Measurements from ENCODE around the gene RPTOR.

Gene RPTOR

GRCh38 chr17:80850817-80851216, 306.2 kb downstream of the RPTOR start:
- no peak for TF ChIP-seq CTCF (IDR thresholded peaks at IDR 0.05; ENCODE audit: low read depth, low read length)
- no peak overlapping the region for H3K4me3 ChIP-seq (ENCODE audit: low read depth, low read length)

GRCh38 chr17:80851277-80851925, 306.8 kb downstream of the RPTOR start:
- no peak for TF ChIP-seq CTCF (IDR thresholded peaks at IDR 0.05; ENCODE audit: low read depth, low read length)

GRCh38 chr17:80852476-80853015, 307.9 kb downstream of the RPTOR start:
- H3K4me3 ChIP-seq (ENCODE audit: low read depth, low read length), result no peak overlapping the region
- no peak for TF ChIP-seq CTCF (IDR thresholded peaks at IDR 0.05; ENCODE audit: low read depth, low read length)

More at GRCh38 chr17:80851277-80851925, 306.8 kb downstream of the RPTOR start:
- H3K4me3 ChIP-seq (ENCODE audit: low read depth, low read length), result no peak overlapping the region

GRCh38 chr17:80853076-80853475, 308.4 kb downstream of the RPTOR start:
- TF ChIP-seq CTCF (IDR thresholded peaks at IDR 0.05; ENCODE audit: low read depth, low read length), result no peak
- no peak overlapping the region for H3K4me3 ChIP-seq (ENCODE audit: low read depth, low read length)

- no peak for TF ChIP-seq CTCF (IDR thresholded peaks at IDR 0.05; ENCODE audit: low read depth, low read length)
- no peak overlapping the region for H3K4me3 ChIP-seq (ENCODE audit: low read depth, low read length)
Observed at GRCh38 chr17:80854220-80854619, 309.6 kb downstream of the RPTOR start.

GRCh38 chr17:80855196-80855947, 310.7 kb downstream of the RPTOR start:
- no peak for TF ChIP-seq CTCF (IDR thresholded peaks at IDR 0.05; ENCODE audit: low read depth, low read length)
- no peak overlapping the region for H3K4me3 ChIP-seq (ENCODE audit: low read depth, low read length)
